OCI-LY1 (cell line): ENCODE results near the gene TTLL9.

ENCODE experiments used
- H2AFZ ChIP-seq: fragments of 200-600 bp; sonication (generic), shearing (Covaris generic); 2 replicates; pipeline ENCODE4 v1.6.0; 2014; ENCODE audit warnings: antibody characterized with exemption, mild to moderate bottlenecking, low read length
- H3F3A ChIP-seq: fragments of 200-600 bp; sonication (generic), shearing (Covaris generic); 2 replicates; pipeline ENCODE4 v1.6.0; 2014; ENCODE audit warnings: mild to moderate bottlenecking, antibody characterized with exemption, low read length, moderate library complexity; ENCODE audit not compliant: insufficient read depth
- H3K27ac ChIP-seq: fragments of 200-600 bp; sonication (generic); 2 replicates; pipeline ENCODE4 v1.5.1; 2014; ENCODE audit warnings: low read length, mixed run types, mild to moderate bottlenecking, low read depth; ENCODE audit not compliant: poor library complexity, severe bottlenecking
- H3K27me3 ChIP-seq: fragments of 200-600 bp; sonication (generic); 2 replicates; pipeline ENCODE4 v1.6.0; 2014; ENCODE audit warnings: antibody characterized with exemption, mild to moderate bottlenecking, low read length, moderate library complexity; ENCODE audit not compliant: insufficient read depth
- H3K36me3 ChIP-seq: fragments of 200-600 bp; sonication (generic); 2 replicates; pipeline ENCODE4 v1.6.1; 2014; ENCODE audit warnings: mild to moderate bottlenecking, antibody characterized with exemption, low read length, moderate library complexity, mixed read lengths; ENCODE audit not compliant: insufficient read depth
- H3K4me1 ChIP-seq: fragments of 200-600 bp; sonication (generic); 2 replicates; pipeline ENCODE4 v1.5.1; 2014; ENCODE audit warnings: mild to moderate bottlenecking, low read length, moderate library complexity; ENCODE audit not compliant: insufficient read depth, severe bottlenecking
- H3K4me2 ChIP-seq: fragments of 200-600 bp; sonication (generic), shearing (Covaris generic); 2 replicates; pipeline ENCODE4 v1.6.1; 2014; ENCODE audit warnings: low read length
- H3K4me3 ChIP-seq: fragments of 200-600 bp; sonication (generic); 2 replicates; pipeline ENCODE4 v1.5.1; 2014; ENCODE audit warnings: low read length, low read depth, mild to moderate bottlenecking, mixed read lengths; ENCODE audit not compliant: poor library complexity, severe bottlenecking
- H3K79me2 ChIP-seq: fragments of 200-600 bp; shearing (Covaris generic); 2 replicates; pipeline ENCODE4 v1.6.1; 2016; ENCODE audit warnings: mixed run types, low read length, mixed read lengths; ENCODE audit not compliant: insufficient read depth
- H3K9ac ChIP-seq: fragments of 200-600 bp; sonication (generic), shearing (Covaris generic); 2 replicates; pipeline ENCODE4 v1.6.1; 2014; ENCODE audit warnings: mild to moderate bottlenecking, low read length, mixed read lengths
- H3K9me2 ChIP-seq: fragments of 200-600 bp; sonication (generic), shearing (Covaris generic); 2 replicates; pipeline ENCODE4 v1.6.1; 2014; ENCODE audit warnings: low read depth, mild to moderate bottlenecking, low read length, mixed read lengths
- H3K9me3 ChIP-seq: fragments of 200-600 bp; shearing (Covaris generic); 2 replicates; pipeline ENCODE4 v1.6.1; 2014; ENCODE audit warnings: low read length, mixed read lengths
- H4K20me1 ChIP-seq: fragments of 200-600 bp; sonication (generic), shearing (Covaris generic); 2 replicates; pipeline ENCODE4 v1.6.0; 2016; ENCODE audit warnings: mild to moderate bottlenecking, low read length; ENCODE audit not compliant: insufficient read depth
- EZH2 ChIP-seq: fragments of 200-600 bp; sonication (generic), shearing (Covaris generic); IDR thresholded peaks from 2 replicates; pipeline ENCODE4 v1.8.0; 2017; ENCODE audit warnings: borderline replicate concordance, mixed run types, mild to moderate bottlenecking, antibody characterized with exemption, low read length, moderate library complexity, mixed read lengths
- TF ChIP-seq, protein P1 (sequence below): fragments of 200-600 bp; sonication (generic), shearing (Covaris generic); IDR thresholded peaks from 2 replicates; pipeline ENCODE4 v1.5.1; 2017; ENCODE audit warnings: mild to moderate bottlenecking, antibody characterized with exemption, low read length, moderate library complexity, mixed read lengths

Gene TTLL9, protein sequence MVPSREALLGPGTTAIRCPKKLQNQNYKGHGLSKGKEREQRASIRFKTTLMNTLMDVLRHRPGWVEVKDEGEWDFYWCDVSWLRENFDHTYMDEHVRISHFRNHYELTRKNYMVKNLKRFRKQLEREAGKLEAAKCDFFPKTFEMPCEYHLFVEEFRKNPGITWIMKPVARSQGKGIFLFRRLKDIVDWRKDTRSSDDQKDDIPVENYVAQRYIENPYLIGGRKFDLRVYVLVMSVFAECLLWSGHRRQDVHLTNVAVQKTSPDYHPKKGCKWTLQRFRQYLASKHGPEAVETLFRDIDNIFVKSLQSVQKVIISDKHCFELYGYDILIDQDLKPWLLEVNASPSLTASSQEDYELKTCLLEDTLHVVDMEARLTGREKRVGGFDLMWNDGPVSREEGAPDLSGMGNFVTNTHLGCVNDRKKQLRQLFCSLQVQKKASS

DNA sequence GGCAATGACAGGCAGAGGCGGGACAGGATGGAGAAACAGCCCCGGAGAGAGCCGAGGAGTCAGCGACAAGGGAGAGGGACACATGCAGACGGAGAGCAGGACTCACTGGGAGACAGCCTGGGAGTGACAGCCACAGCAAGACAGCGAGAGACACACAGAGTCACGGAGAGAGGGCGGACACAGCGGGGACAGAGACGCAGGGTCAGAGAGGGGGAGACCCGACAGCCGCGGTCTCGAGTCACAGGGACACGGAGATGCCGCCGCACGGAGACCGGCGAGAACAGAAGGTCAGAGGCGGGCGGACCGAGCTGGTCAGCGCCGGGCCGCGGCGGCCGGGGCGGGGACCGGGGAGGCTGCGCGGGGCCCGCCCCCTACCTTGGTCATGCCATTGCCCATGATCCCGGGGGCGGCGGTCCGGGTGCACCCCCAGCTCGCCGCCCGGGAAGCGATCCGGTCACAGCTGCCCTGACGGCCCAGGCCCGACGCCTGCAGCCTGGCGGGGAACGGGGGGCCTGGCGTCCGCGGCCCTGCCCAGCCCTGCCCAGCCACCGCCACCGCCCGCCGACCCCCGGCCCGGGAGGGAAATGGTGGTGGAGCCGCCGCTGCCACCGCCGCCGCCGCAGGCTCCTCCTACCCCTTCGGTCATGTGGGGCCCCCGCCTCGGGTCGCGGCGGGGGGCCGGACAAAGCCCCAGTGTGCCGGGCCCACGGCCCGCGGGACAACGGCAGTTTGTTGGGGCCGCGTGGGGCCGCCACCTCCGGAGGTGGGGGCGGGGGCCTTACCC is at the start of gene TTLL9, which contains the start of gene DUSP15:
TSS of gene TTLL9 (plus strand) at position 693 of the 784 bp plus-strand sequence. CDS start 493 bp downstream, outside the sequence.
TSS of gene DUSP15 (minus strand) at position 586 of the 784 bp plus-strand sequence. CDS start at position 396, 190 bp downstream.
- Histone ChIP-seq H3K9me2 (no peaks in the 10 kb centered on the region), H3K27me3 (0 out of 2 replicates have a peak, but pooled peaks cover 11% of the 10 kb centered on the region), H2AFZ (no peak within 1 kb of the TSS), H3K36me3 (no peaks in the 10 kb centered on the region), H4K20me1 (no peaks in the 10 kb centered on the region), H3K9ac (no peak within 1 kb of the TSS; the same call in 1 of the 2 replicates), H3K4me1 (peaks cover 11% of the 10 kb centered on the region), H3K27ac (no peak within 1 kb of the TSS), H3F3A (no peaks in the 10 kb centered on the region), H3K4me3 (peak within 1 kb of the TSS; percentile 51), H3K4me2 (peak within 1 kb of the TSS; percentile 60), H3K9me3 (no peaks in the 10 kb centered on the region), H3K79me2 (no peaks in the 10 kb centered on the region)
- TF ChIP-seq EZH2: no peak
- TF ChIP-seq, protein P1, sequence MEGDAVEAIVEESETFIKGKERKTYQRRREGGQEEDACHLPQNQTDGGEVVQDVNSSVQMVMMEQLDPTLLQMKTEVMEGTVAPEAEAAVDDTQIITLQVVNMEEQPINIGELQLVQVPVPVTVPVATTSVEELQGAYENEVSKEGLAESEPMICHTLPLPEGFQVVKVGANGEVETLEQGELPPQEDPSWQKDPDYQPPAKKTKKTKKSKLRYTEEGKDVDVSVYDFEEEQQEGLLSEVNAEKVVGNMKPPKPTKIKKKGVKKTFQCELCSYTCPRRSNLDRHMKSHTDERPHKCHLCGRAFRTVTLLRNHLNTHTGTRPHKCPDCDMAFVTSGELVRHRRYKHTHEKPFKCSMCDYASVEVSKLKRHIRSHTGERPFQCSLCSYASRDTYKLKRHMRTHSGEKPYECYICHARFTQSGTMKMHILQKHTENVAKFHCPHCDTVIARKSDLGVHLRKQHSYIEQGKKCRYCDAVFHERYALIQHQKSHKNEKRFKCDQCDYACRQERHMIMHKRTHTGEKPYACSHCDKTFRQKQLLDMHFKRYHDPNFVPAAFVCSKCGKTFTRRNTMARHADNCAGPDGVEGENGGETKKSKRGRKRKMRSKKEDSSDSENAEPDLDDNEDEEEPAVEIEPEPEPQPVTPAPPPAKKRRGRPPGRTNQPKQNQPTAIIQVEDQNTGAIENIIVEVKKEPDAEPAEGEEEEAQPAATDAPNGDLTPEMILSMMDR: no peak

DNA sequence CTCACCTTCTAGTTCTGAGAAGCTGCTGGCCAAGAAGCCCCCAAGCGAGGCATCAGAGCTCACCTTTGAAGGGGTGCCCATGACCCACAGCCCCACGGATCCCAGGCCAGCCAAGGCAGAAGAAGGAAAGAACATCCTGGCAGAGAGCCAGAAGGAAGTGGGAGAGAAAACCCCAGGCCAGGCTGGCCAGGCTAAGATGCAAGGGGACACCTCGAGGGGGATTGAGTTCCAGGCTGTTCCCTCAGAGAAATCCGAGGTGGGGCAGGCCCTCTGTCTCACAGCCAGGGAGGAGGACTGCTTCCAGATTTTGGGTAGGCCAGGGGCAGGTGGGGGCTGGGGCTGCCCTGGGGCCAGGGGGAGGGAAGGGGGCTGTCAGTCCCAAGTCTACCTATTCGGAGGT is 49.0 kb upstream of the TTLL9 start:
- Histone ChIP-seq H3K79me2 (no peaks in the 10 kb centered on the region), H3K27ac (no peak overlapping the region), H4K20me1 (no peaks in the 10 kb centered on the region), H3F3A (no peaks in the 10 kb centered on the region), H3K9me2 (no peaks in the 10 kb centered on the region), H3K4me2 (no peak overlapping the region), H3K36me3 (no peaks in the 10 kb centered on the region), H2AFZ (no peak overlapping the region), H3K9ac (no peak overlapping the region), H3K4me1 (no peaks in the 10 kb centered on the region), H3K9me3 (no peaks in the 10 kb centered on the region), H3K27me3 (no peaks in the 10 kb centered on the region), H3K4me3 (no peak overlapping the region)
- TF ChIP-seq, protein P1: no peak
- no peak for TF ChIP-seq EZH2

DNA sequence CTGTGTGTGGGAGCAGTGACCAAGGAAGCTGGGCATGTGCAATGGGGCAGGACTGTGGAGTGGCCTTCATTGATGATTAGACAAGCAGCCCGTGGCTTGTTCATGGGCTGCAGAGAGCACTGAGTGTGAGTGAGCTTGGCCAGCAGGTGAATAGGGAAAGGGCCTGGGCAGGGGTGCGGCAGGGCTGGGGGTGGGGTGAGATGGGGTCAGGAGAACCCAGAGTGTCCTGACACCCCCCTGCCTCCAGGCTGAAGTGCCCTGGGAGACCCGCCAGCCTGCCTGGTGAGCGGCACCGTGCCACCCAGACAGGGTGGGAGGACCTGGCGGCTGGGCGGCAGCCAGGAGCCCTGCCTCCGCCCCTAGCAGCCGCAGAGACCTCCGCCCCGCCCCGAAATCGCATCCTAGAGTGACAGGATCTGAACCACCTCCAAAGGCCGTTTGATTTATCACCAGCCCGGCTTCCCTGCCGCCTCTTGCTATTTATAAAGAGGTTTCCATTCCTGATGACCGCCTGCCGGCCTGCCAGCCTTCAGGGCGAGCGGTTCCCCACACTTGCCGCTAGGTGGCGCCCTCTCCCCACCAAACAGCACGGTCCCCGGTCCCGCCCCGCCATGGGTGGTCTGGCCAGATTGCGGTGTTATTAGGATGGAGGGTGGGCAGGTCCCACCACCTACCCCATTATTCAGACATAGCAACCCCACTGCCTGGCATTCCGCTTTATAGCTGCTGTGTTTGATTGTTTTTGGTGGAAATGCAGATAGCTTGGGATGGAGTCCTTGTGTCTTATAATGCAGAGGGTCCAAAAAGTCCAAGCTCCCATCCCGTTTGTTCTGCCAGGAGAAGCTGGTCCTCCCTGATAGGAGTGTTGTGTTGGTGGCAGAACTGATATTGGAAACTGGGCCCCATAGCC is 47.8 kb upstream of the TTLL9 start:
- Histone ChIP-seq H2AFZ (no peak overlapping the region), H3K27me3 (no peaks in the 10 kb centered on the region), H3F3A (no peaks in the 10 kb centered on the region), H3K36me3 (no peaks in the 10 kb centered on the region), H3K9me3 (no peaks in the 10 kb centered on the region), H3K9ac (no peak overlapping the region), H3K4me1 (no peaks in the 10 kb centered on the region), H3K27ac (no peak overlapping the region), H3K79me2 (no peaks in the 10 kb centered on the region), H3K4me2 (no peak overlapping the region), H3K9me2 (no peaks in the 10 kb centered on the region), H3K4me3 (no peak overlapping the region), H4K20me1 (no peaks in the 10 kb centered on the region)
- TF ChIP-seq EZH2: no peak
- TF ChIP-seq, protein P1: peak; percentile 97
